Esophagus squamous epithelium (tissue), 4 donors: ENCODE results near the gene KCNJ6.

Source experiments
- POLR2A ChIP-seq, 4 donors: fragments of 450-650 bp; IDR thresholded peaks; one replicate each; pipeline ENCODE4 v1.6.1; 2017; ENCODE audit warnings: antibody characterized with exemption in 4 of 4, mild to moderate bottlenecking in 4 of 4, moderate library complexity in 3 of 4
- TF ChIP-seq, protein P1 (sequence below), 6 experiments: fragments of 450-650 bp in 4 of 6; fragments of 200-600 bp in 2 of 6; sonication (generic) in 2 of 6; IDR thresholded peaks; one replicate each; pipeline ENCODE4 v1.5.1; 2016 to 2019; ENCODE audit warnings: antibody characterized with exemption in 6 of 6, mild to moderate bottlenecking in 4 of 6, moderate library complexity in 4 of 6

DNA sequence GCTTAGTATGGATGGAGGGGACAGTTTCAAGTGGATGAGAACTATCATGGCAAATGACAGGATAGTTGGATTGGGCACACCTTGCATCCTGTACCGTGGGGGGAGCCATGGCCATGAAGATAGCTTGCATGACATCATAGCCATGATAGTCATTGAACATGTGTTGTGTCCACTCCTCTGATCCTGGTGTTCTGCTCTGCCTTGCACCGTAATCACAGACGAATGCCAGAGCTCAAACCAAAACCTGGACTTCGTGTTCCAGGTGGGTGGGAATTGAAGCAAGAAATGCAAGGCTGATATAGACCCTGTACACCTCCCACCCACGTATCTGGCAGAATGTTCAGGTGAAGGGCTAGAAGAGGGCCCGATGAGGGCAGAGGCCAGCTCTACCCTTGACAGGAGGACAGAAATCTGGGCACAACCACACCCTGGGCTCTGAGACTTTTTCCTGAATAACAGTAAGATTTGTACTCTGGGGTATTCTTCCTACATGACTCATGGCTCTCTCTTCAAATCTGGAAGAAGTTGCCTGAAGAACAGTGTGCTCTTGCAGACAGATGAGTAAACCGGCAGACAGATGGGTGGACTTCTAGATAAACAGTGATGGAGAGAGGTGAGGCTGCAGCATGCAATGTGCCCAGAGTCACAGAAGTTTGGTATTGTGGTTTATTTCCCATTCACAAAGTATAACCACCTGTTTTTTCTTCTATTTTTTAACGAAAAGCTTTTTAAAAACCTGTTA is 45.0 kb downstream of the KCNJ6 start:
- TF ChIP-seq, protein P1, sequence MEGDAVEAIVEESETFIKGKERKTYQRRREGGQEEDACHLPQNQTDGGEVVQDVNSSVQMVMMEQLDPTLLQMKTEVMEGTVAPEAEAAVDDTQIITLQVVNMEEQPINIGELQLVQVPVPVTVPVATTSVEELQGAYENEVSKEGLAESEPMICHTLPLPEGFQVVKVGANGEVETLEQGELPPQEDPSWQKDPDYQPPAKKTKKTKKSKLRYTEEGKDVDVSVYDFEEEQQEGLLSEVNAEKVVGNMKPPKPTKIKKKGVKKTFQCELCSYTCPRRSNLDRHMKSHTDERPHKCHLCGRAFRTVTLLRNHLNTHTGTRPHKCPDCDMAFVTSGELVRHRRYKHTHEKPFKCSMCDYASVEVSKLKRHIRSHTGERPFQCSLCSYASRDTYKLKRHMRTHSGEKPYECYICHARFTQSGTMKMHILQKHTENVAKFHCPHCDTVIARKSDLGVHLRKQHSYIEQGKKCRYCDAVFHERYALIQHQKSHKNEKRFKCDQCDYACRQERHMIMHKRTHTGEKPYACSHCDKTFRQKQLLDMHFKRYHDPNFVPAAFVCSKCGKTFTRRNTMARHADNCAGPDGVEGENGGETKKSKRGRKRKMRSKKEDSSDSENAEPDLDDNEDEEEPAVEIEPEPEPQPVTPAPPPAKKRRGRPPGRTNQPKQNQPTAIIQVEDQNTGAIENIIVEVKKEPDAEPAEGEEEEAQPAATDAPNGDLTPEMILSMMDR (IDR thresholded peaks at IDR 0.05), result no peak
- no peak for TF ChIP-seq POLR2A (IDR thresholded peaks at IDR 0.05)
